Parathyroid adenoma (tissue), 2 donors: ENCODE results near the gene FAM3A.

Source experiments
- H2AFZ ChIP-seq: fragments of 300-600 bp; sonication (generic); one replicate; pipeline ENCODE4 v1.7.0; 2017; ENCODE audit warnings: antibody characterized with exemption, mild to moderate bottlenecking
- H3K27ac ChIP-seq: fragments of 300-600 bp; sonication (generic); one replicate; pipeline ENCODE4 v1.7.0; 2017
- H3K27me3 ChIP-seq: fragments of 300-600 bp; sonication (generic); one replicate; pipeline ENCODE4 v1.7.0; 2017; ENCODE audit warnings: low read length; ENCODE audit not compliant: control insufficient read depth, insufficient read depth
- H3K36me3 ChIP-seq: fragments of 300-600 bp; sonication (generic); one replicate; pipeline ENCODE4 v1.7.0; 2017; ENCODE audit warnings: low read length; ENCODE audit not compliant: control insufficient read depth, insufficient read depth
- H3K4me1 ChIP-seq: fragments of 300-600 bp; sonication (generic); one replicate; pipeline ENCODE4 v1.7.0; 2017; ENCODE audit warnings: control low read depth
- H3K4me2 ChIP-seq: fragments of 300-600 bp; sonication (generic); one replicate; pipeline ENCODE4 v1.7.0; 2017; ENCODE audit warnings: low read length
- H3K4me3 ChIP-seq: fragments of 300-600 bp; sonication (generic); one replicate; pipeline ENCODE4 v1.7.0; 2017; ENCODE audit warnings: low read depth, low read length
- H3K79me2 ChIP-seq: fragments of 300-600 bp; sonication (generic); one replicate; pipeline ENCODE4 v1.7.0; 2017; ENCODE audit warnings: control low read depth
- H3K9ac ChIP-seq: fragments of 300-600 bp; sonication (generic); one replicate; pipeline ENCODE4 v1.7.0; 2017; ENCODE audit warnings: mild to moderate bottlenecking
- H3K9me3 ChIP-seq: fragments of 300-600 bp; sonication (generic); one replicate; pipeline ENCODE4 v1.7.0; 2017; ENCODE audit warnings: low read length; ENCODE audit not compliant: control insufficient read depth
- TF ChIP-seq, protein P1 (sequence below): fragments of 300-600 bp; sonication (generic); IDR thresholded peaks from one replicate; pipeline ENCODE4 v1.7.0; 2017; ENCODE audit warnings: antibody characterized with exemption, mild to moderate bottlenecking
- donor health status: primary hyperparathyroidism.

Gene FAM3A

DNA sequence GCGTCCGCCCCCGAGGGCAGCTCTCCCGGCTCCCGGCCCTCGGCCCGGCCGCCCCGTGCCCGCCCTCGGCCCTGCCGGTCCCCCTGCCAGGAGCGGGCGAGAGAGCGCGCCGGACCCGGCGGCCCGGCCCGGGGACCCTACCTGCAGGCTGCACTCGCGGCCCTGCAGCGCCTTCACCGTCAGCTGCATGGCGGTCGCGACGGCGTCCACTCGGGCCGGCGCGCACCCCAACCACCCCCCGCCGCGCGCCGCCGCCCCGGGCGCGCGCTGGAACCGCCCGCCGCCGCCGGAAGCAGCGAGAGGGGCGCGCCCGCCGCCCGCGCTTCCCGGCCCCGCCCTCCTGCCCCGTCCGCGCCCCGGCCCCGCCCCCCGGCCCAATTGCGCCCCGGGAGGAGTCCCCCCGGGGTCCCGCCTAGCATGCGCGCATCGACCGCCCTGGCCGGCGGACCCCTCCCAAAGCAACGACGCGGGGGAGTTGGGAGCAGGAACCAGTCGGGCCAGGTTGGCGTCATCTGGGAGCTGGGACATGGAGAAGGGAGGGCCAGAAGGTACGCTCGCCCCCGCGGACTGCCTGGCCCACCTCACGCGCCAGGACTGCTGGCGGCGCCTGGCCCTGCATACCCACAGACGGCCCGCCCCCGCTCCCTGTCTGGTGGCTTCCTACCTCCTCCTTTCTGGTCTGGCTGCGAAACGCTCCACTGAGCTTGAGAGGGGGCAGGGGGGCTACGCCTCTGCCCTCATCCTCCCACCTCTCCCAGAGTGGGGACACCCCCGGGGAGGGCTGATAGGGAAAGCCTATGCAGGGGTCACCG lies 29.4 kb downstream of the FAM3A start, which contains the start of gene UBL4A:
UBL4A (minus strand) TSS at position 220 of the 812 bp plus-strand sequence; CDS start at position 189, 31 bp downstream.
- H3K4me1 ChIP-seq, result no peaks in the 10 kb centered on the region
- TF ChIP-seq, protein P1, sequence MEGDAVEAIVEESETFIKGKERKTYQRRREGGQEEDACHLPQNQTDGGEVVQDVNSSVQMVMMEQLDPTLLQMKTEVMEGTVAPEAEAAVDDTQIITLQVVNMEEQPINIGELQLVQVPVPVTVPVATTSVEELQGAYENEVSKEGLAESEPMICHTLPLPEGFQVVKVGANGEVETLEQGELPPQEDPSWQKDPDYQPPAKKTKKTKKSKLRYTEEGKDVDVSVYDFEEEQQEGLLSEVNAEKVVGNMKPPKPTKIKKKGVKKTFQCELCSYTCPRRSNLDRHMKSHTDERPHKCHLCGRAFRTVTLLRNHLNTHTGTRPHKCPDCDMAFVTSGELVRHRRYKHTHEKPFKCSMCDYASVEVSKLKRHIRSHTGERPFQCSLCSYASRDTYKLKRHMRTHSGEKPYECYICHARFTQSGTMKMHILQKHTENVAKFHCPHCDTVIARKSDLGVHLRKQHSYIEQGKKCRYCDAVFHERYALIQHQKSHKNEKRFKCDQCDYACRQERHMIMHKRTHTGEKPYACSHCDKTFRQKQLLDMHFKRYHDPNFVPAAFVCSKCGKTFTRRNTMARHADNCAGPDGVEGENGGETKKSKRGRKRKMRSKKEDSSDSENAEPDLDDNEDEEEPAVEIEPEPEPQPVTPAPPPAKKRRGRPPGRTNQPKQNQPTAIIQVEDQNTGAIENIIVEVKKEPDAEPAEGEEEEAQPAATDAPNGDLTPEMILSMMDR, result no peak

DNA sequence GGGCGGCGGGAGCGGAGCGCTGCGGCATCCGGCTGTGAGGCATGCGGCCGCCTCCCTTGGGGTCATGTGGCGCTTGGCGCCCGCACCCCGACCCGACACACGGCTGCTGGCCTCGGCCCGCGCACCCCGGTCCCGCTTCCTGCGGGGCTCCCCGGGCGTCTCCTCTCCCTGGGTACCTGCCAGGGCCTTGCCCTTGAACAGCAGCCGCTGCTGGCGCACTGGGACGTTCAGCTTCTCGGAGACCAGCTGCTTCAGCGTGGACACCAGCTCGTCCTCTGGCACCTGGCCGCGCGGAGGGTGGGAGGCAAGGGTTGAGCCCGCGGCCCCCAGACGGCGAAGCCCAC lies 30.0 kb downstream of the FAM3A start:
- peak overlapping the region; percentile 68 for H3K4me2 ChIP-seq
- H3K27ac ChIP-seq, result peak overlapping the region; percentile 39
- H3K4me3 ChIP-seq, result peak overlapping the region; percentile 57
- no peaks in the 10 kb centered on the region for H3K79me2 ChIP-seq
- no peaks in the 10 kb centered on the region for H3K9me3 ChIP-seq
- no peaks in the 10 kb centered on the region for H3K4me1 ChIP-seq
- no peaks in the 10 kb centered on the region for H3K27me3 ChIP-seq
- H2AFZ ChIP-seq, result peak overlapping the region; percentile 68
- H3K36me3 ChIP-seq, result no peaks in the 10 kb centered on the region
- H3K9ac ChIP-seq, result no peak overlapping the region
- TF ChIP-seq, protein P1, result no peak

More for the DNA sequence above, 29.4 kb downstream of the FAM3A start, which contains the start of gene UBL4A:
- Histone ChIP-seq H3K36me3 (no peaks in the 10 kb centered on the region), H3K27ac (peak within 1 kb of the TSS; percentile 54), H3K4me3 (peak within 1 kb of the TSS; percentile 57), H3K4me2 (peak within 1 kb of the TSS; percentile 68), H3K9me3 (no peaks in the 10 kb centered on the region), H3K27me3 (no peaks in the 10 kb centered on the region), H3K79me2 (no peaks in the 10 kb centered on the region), H2AFZ (peak within 1 kb of the TSS; percentile 68), H3K9ac (no peak within 1 kb of the TSS)

DNA sequence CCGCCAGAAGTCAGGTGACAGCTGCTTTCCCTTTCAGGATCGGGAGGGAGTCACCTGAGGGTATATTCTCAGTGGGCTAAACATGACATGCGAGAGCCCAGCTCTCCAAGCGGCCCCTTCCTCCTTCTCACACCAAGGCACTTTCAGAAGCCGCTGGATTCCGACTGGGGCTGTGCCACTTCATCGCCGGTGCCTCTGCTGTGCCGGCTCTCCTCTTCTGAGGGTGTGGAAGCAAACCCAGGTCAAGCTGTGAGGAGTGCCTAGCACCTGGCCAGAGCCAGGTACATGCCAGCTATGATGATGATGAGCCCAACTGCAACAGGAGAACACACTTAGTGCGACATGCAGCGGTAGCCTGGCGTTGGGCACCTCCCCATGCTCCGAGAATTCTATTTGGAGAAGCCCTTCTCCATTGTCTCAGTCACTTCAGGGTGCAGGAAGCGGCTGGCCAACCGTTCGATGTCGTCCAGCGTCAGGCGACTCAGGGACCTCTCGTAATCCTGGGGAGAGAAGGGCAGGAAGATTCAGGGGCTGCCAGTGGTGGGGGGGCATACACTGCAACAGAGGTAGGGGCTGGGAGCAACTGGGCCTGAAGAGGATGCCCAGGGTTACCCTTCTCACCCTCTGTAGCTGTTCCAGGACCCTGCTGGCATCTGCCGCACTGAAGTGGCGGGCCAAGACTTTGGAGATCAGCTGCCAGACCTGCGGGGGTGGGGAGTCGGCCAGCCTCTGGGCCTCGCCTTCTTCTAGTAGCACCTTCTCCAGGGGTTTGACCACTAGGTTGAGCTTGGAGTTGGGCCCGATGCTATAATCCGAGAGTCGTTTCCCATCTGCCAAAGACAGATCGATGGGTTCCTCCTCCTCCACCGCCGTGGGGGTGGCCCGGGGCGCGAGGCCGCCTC lies 30.6 kb downstream of the FAM3A start:
- H3K4me1 ChIP-seq, result no peaks in the 10 kb centered on the region
- H3K36me3 ChIP-seq, result no peaks in the 10 kb centered on the region
- no peak overlapping the region for H3K9ac ChIP-seq
- no peaks in the 10 kb centered on the region for H3K27me3 ChIP-seq
- peak overlapping the region; percentile 39 for H3K27ac ChIP-seq
- H2AFZ ChIP-seq, result peak overlapping the region; percentile 68
- H3K79me2 ChIP-seq, result no peaks in the 10 kb centered on the region
- no peaks in the 10 kb centered on the region for H3K9me3 ChIP-seq
- H3K4me2 ChIP-seq, result peak overlapping the region; percentile 68
- peak overlapping the region; percentile 57 for H3K4me3 ChIP-seq
- TF ChIP-seq, protein P1, result no peak

DNA sequence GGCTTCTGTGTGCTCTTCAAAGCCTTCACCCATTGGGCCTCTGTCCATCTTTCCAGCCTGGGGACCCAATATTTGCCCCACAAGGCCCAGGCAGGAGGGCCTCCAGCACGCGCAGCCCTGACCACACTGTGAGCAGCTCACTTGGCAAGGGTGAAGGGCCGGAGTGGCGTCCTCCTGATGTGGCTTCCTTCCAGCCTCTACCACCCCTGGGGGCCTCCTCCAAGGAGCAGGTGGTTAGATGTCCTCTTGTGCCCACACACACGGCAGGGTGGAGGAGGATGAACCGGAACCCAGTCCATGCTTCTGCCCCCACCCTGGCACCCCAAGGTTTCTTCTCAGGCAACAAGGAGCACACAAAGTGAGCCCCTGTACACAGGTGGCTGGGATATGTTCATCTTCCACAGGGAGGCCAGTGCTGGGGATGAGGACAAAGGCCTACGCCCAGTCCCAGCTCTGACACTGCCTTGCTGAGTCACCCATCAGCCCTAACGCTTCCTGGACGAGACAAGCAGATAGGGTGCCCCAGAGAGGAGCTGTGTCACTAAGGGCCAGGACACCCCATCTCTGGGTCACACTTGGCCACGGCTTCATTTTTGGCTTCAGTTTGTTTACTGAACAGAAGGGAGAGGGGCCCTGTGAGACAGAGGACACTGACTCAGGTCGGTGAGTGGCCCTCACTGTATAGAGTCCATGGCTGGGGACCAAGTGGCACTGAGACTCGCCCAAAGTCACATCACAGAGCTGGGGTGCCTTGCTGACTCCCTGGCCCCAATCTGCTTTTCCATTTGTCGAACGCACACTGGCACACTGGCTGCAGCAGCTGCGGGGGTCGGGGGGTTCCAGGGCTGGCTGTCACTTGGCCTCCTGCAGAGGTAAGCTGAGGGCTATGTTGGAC lies 31.5 kb downstream of the FAM3A start:
- Histone ChIP-seq H3K36me3 (no peaks in the 10 kb centered on the region), H3K4me3 (no peak overlapping the region), H2AFZ (no peak overlapping the region), H3K27me3 (no peaks in the 10 kb centered on the region), H3K9ac (no peak overlapping the region), H3K27ac (no peak overlapping the region), H3K4me1 (no peaks in the 10 kb centered on the region), H3K79me2 (no peaks in the 10 kb centered on the region), H3K4me2 (no peak overlapping the region), H3K9me3 (no peaks in the 10 kb centered on the region)
- TF ChIP-seq, protein P1, result no peak
